ENCODE data around the gene SLC35C1.
A peak's percentile ranks its signal among the peaks of the same experiment; 100 is the strongest.

Gene SLC35C1

DNA sequence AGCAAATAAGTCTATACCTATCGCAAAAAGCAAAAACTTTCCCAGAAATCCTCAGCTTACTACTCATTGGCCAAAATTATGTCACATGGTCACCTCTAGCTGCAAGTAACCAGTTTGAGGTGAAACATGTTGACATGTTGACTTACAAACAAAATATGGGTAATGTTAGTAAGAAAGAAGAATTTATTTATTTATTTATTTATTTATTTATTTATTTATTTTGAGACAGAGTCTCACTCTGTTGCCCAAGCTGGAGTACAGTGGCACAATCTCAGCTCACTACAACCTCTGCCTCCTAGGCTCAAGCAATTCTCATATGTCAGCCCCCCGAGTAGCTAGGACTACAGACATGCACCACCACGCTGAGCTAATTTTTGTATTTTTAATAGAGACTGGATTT lies 5.4 kb upstream of the SLC35C1 start:
- no peak overlapping the region for H3K4me3 ChIP-seq (replicated peaks; ENCODE audit: low read depth, low read length)
- TF ChIP-seq, protein P1, sequence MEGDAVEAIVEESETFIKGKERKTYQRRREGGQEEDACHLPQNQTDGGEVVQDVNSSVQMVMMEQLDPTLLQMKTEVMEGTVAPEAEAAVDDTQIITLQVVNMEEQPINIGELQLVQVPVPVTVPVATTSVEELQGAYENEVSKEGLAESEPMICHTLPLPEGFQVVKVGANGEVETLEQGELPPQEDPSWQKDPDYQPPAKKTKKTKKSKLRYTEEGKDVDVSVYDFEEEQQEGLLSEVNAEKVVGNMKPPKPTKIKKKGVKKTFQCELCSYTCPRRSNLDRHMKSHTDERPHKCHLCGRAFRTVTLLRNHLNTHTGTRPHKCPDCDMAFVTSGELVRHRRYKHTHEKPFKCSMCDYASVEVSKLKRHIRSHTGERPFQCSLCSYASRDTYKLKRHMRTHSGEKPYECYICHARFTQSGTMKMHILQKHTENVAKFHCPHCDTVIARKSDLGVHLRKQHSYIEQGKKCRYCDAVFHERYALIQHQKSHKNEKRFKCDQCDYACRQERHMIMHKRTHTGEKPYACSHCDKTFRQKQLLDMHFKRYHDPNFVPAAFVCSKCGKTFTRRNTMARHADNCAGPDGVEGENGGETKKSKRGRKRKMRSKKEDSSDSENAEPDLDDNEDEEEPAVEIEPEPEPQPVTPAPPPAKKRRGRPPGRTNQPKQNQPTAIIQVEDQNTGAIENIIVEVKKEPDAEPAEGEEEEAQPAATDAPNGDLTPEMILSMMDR (IDR thresholded peaks at IDR 0.05; ENCODE audit: low read length, missing control alignments), result no peak
- no peak for DNase-seq (ENCODE audit: low read depth)

GRCh38 chr11:45800261-45800660 lies 4.7 kb upstream of the SLC35C1 start:
- TF ChIP-seq, protein P1 (IDR thresholded peaks at IDR 0.05; ENCODE audit: low read length, missing control alignments), result no peak
- H3K4me3 ChIP-seq (replicated peaks; ENCODE audit: low read depth, low read length), result no peak overlapping the region
- no peak for DNase-seq (ENCODE audit: low read depth)

DNA sequence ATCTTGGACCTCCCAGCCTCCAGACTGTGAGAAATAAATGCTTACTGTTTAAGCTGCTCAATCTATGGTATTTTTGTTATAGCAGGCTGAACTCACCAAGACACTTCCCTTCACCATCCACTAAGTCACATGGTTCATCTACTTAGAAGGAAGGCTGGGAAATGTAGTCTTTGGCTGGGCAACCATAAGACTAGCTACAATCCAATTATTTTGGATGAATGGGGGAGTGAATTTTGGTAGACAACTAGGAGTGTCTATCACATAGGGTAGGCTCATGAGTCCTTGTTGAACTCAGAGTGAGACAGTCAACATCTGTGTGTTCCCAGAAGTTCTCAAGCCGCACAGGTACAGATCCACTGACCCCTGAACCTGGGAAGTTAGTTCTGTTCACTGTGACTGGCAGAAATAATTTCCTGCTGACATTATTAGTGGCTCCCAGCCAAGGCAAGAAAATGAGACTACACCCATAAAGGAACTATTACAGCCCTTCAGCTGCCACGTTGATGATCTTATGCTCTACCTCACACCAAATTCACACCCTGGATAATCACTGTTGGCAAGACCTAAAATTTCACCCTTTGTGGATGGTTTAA lies 3.1 kb upstream of the SLC35C1 start:
- H3K4me3 ChIP-seq (replicated peaks; ENCODE audit: low read depth, low read length), result no peak overlapping the region
- peak; percentile 28 for DNase-seq (ENCODE audit: low read depth)
- TF ChIP-seq, protein P1 (IDR thresholded peaks at IDR 0.05; ENCODE audit: low read length, missing control alignments), result no peak

DNA sequence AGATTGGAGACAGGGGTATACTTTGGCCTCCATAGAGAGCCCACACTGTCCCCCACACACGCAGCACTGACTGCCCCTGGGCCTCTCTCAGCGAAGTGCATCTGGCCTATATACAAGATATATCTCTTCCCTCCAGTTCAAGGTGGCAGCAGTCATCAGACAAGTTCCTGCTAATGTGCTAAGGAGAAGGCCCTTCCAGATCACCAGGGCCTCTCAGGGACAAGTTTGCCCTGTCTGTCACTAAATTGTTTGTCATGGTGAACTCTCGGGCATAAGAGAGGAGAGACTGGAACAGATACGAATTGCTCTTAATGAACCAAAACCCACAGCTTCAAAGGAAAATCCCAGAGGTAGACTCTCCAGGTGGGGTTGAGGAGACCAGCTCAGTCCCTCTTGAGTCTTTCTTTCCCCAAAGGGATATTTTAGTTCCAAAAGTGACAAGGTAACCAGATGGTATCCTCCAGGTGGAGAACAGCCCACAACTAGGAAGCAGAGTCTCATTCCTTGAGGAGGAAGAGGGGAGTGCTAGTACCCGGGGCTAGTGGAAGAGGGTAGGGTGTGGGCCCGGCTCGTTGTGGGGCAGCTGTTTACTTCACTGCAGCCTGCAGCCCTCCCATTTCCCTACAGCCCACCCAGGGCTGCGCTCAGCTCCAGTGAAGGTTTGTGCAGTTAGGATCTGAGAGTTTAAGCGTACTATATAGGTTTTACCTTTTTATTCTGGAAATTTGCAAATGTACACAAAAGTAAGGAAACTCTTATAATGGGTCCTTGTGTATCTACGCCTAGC lies 2.2 kb upstream of the SLC35C1 start:
- TF ChIP-seq, protein P1 (IDR thresholded peaks at IDR 0.05; ENCODE audit: low read length, missing control alignments), result no peak
- no peak overlapping the region for H3K4me3 ChIP-seq (replicated peaks; ENCODE audit: low read depth, low read length)
- DNase-seq (ENCODE audit: low read depth), result no peak

- TF ChIP-seq, protein P1 (IDR thresholded peaks at IDR 0.05; ENCODE audit: low read length, missing control alignments), result no peak
- peak; percentile 38 for DNase-seq (ENCODE audit: low read depth)
- H3K4me3 ChIP-seq (replicated peaks; ENCODE audit: low read depth, low read length), result peak overlapping the region; percentile 90
These were observed 783 bp upstream of the SLC35C1 start for GRCh38 chr11:45803971-45804760.

GRCh38 chr11:45805305-45806071 lies 539 bp downstream of the SLC35C1 start:
- peak overlapping the region; percentile 90 for H3K4me3 ChIP-seq (replicated peaks; ENCODE audit: low read depth, low read length)
- peak; percentile 59 for DNase-seq (ENCODE audit: low read depth)
- TF ChIP-seq, protein P1 (IDR thresholded peaks at IDR 0.05; ENCODE audit: low read length, missing control alignments), result no peak
